Measurements from ENCODE around the gene SLC44A5.
"Not testable (repeated sequence)": the region's sequence is repeated elsewhere in the genome, so short reads cannot be mapped to it uniquely, and the experiment has no call there.

DNA sequence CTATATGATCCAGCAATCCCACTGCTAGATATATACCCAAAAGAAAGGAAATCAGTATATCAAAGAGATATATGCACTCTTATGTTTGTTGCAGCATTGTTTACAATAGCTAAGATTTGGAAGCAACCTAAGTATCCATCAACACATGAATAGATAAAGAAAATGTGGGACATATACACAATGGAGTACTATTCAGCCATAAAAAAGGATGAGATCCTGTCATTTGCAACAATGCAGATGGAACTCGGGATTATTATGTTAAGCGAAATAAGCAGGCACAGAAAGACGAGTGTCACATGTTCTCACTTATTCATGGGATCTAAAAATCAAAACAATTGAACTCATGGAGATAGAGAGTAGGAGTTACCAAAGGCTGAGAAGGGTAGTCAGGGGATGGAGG is 17.5 kb downstream of the SLC44A5 start:
- TF ChIP-seq POLR2A (IDR thresholded peaks at IDR 0.05) = not testable (repeated sequence)
- TF ChIP-seq, protein P1, sequence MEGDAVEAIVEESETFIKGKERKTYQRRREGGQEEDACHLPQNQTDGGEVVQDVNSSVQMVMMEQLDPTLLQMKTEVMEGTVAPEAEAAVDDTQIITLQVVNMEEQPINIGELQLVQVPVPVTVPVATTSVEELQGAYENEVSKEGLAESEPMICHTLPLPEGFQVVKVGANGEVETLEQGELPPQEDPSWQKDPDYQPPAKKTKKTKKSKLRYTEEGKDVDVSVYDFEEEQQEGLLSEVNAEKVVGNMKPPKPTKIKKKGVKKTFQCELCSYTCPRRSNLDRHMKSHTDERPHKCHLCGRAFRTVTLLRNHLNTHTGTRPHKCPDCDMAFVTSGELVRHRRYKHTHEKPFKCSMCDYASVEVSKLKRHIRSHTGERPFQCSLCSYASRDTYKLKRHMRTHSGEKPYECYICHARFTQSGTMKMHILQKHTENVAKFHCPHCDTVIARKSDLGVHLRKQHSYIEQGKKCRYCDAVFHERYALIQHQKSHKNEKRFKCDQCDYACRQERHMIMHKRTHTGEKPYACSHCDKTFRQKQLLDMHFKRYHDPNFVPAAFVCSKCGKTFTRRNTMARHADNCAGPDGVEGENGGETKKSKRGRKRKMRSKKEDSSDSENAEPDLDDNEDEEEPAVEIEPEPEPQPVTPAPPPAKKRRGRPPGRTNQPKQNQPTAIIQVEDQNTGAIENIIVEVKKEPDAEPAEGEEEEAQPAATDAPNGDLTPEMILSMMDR (IDR thresholded peaks at IDR 0.05) = not testable (repeated sequence)
